K562 (cell line): ENCODE results near the gene SLC8A1. TPM values are rescaled to one million over a fixed set of nuclear protein-coding genes. Genes with fewer than 3 reads are reported as not detected.

Experiments
- ATAC-seq: fragments of 200-7000 bp; cut with Tn5 transposase; 3 replicates; pipeline ENCODE4 v1.9.1; 2020; ENCODE audit warnings: moderate library complexity
- BruUV-seq: library from RNA; stranded (reverse); fragments of 400-500 nt; replicated peaks from 2 replicates; lab custom pipeline; 2021; lab: Mats Ljungman, UMichigan
- CTCF ChIA-PET: fragments of 300-600 bp; formaldehyde crosslinking; extraction: SDS; loops from one replicate; lab custom pipeline; 2021; ENCODE audit warnings: low intra/inter-chr PET ratio; lab: Yijun Ruan, JAX
- POLR2A ChIA-PET: fragments of 300-600, 350-650 bp; sonication (Branson Sonifier 250); formaldehyde crosslinking; extraction: SDS; loops from one replicate; lab custom pipeline; 2021; ENCODE audit warnings: antibody characterized with exemption, inconsistent platforms; lab: Yijun Ruan, JAX
- DNase-seq, 4 experiments: peaks; one replicate each; pipeline versions ENCODE4 v3.0.0 to v3.0.0-alpha.2; 2011 to 2018; ENCODE audit warnings: low spot score in 3 of 4, mixed read lengths in 3 of 4; ENCODE audit errors: extremely low read depth in 1 of 4
- FAIRE-seq: peaks from 2 replicates; lab custom pipeline; 2011; peaks lifted over from hg19 to GRCh38; lab: Jason Lieb, UNC
- H2AFZ ChIP-seq: 2 replicates; pipeline ENCODE4 v1.6.0; 2011; ENCODE audit warnings: low read depth, low read length, control low read depth, inconsistent platforms
- H3K27ac ChIP-seq: fragments of 200-600 bp; 3 replicates; pipeline ENCODE4 v1.8.0; 2011; ENCODE audit warnings: low read depth, mild to moderate bottlenecking, control low read depth, inconsistent platforms, low read length, moderate library complexity, mixed read lengths; ENCODE audit errors: extremely low read depth
- H3K27me3 ChIP-seq, 2 experiments: fragments of 300-600 bp in 1 of 2; 2 replicates in 1 of 2; 3 replicates in 1 of 2; pipeline versions ENCODE4 v1.6.0 to v1.8.0; 2011; ENCODE audit warnings: inconsistent platforms in 2 of 2, low read length in 2 of 2, mild to moderate bottlenecking in 1 of 2, mixed read lengths in 1 of 2, moderate library complexity in 1 of 2; ENCODE audit not compliant: control insufficient read depth in 2 of 2, insufficient read depth in 2 of 2
- H3K36me3 ChIP-seq: fragments of 300-600 bp; 3 replicates; pipeline ENCODE4 v1.8.0; 2011; ENCODE audit warnings: mild to moderate bottlenecking, low read length, inconsistent platforms; ENCODE audit not compliant: control insufficient read depth, insufficient read depth
- H3K4me1 ChIP-seq, 2 experiments: fragments of 200-600 bp in 1 of 2; replicated peaks in 1 of 2; 2 replicates in 1 of 2; 3 replicates in 1 of 2; pipeline versions ENCODE4 v1.5.1 to v1.8.0; 2011; ENCODE audit warnings: inconsistent platforms in 2 of 2, low read length in 2 of 2, mild to moderate bottlenecking in 1 of 2, mixed read lengths in 1 of 2, moderate library complexity in 1 of 2; ENCODE audit not compliant: control insufficient read depth in 2 of 2, insufficient read depth in 2 of 2
- H3K4me2 ChIP-seq: 2 replicates; pipeline ENCODE4 v1.6.1; 2011; ENCODE audit warnings: low read length, control low read depth, inconsistent platforms, mixed read lengths; ENCODE audit not compliant: insufficient read depth
- H3K4me3 ChIP-seq: fragments of 200-600 bp; sonication (generic), shearing (Covaris generic); 2 replicates; pipeline ENCODE4 v1.5.1; 2016; ENCODE audit warnings: control low read depth, inconsistent platforms
- H3K79me2 ChIP-seq: fragments of 200-600 bp; 3 replicates; pipeline ENCODE4 v1.8.0; 2011; ENCODE audit warnings: low read length, inconsistent platforms; ENCODE audit not compliant: control insufficient read depth, insufficient read depth
- H3K9ac ChIP-seq, 2 experiments: 2 replicates each; pipeline versions ENCODE4 v1.6.0 to v1.6.1; 2011; ENCODE audit warnings: low read depth in 2 of 2, low read length in 2 of 2, control low read depth in 1 of 2, inconsistent platforms in 1 of 2, mild to moderate bottlenecking in 1 of 2, mixed read lengths in 1 of 2; ENCODE audit not compliant: insufficient read depth in 1 of 2
- H3K9me1 ChIP-seq: one replicate; pipeline ENCODE4 v1.6.0; 2011; ENCODE audit warnings: inconsistent platforms, mild to moderate bottlenecking, low read length, moderate library complexity; ENCODE audit not compliant: control insufficient read depth, insufficient read depth
- H3K9me3 ChIP-seq: replicated peaks from 2 replicates; pipeline ENCODE4 v1.5.1; 2011; ENCODE audit warnings: low read depth, low read length, inconsistent platforms; ENCODE audit not compliant: control insufficient read depth, insufficient read depth
- H4K20me1 ChIP-seq: replicated peaks from 2 replicates; pipeline ENCODE4 v1.6.1; 2011; ENCODE audit warnings: low read length, inconsistent platforms, mixed read lengths; ENCODE audit not compliant: control insufficient read depth, insufficient read depth
- ARID3B ChIP-seq: fragments of 250-450 bp; sonication (Bioruptor Pico); IDR thresholded peaks from 2 replicates; pipeline ENCODE4 v1.4.0; 2020; ENCODE audit warnings: borderline replicate concordance
- DLX4 ChIP-seq: fragments of 250-450 bp; sonication (Bioruptor Pico); IDR thresholded peaks from 2 replicates; pipeline ENCODE4 v1.6.1; 2021; ENCODE audit warnings: mild to moderate bottlenecking
- FIP1L1 ChIP-seq: fragments of 200-400 bp; formaldehyde crosslinking; IDR thresholded peaks from 2 replicates; pipeline ENCODE4 v1.6.1; 2018; ENCODE audit warnings: mild to moderate bottlenecking, low read depth, low read length; ENCODE audit not compliant: poor library complexity, severe bottlenecking
- NFATC3 ChIP-seq: fragments of 450-650 bp; IDR thresholded peaks from 2 replicates; pipeline ENCODE4 v1.6.1; 2017; ENCODE audit warnings: mild to moderate bottlenecking
- NFYB ChIP-seq: IDR thresholded peaks from 2 replicates; pipeline ENCODE4 v1.6.1; 2011; ENCODE audit warnings: mild to moderate bottlenecking, moderate library complexity; ENCODE audit not compliant: insufficient read length; ENCODE audit errors: extremely low read depth
- TRIM24 ChIP-seq, 2 experiments: fragments of 450-650 bp; IDR thresholded peaks; 2 replicates each; pipeline ENCODE4 v1.6.1; 2016
- ZBTB7A ChIP-seq: IDR thresholded peaks from 2 replicates; pipeline ENCODE4 v1.6.1; 2011; ENCODE audit warnings: low read depth, mild to moderate bottlenecking, low read length, moderate library complexity, borderline replicate concordance; ENCODE audit not compliant: control insufficient read depth
- ZNF436 ChIP-seq: fragments of 250-450, 450-650 bp; sonication (Bioruptor Pico); formaldehyde crosslinking; IDR thresholded peaks from 2 replicates; pipeline ENCODE4 v1.7.0; 2020; ENCODE audit warnings: mild to moderate bottlenecking
- ZNF584 ChIP-seq: fragments of 200-800 bp; sonication (Bioruptor generic); IDR thresholded peaks from 2 replicates; pipeline ENCODE4 v1.6.1; 2016; ENCODE audit warnings: low read depth, mild to moderate bottlenecking, missing genetic modification characterization, missing compliant biosample characterization
- ZNF77 ChIP-seq: fragments of 250-450 bp; sonication (Bioruptor Pico); IDR thresholded peaks from 2 replicates; pipeline ENCODE4 v1.5.0; 2020
- ZNF785 ChIP-seq: fragments of 250-450 bp; sonication (Bioruptor Pico); IDR thresholded peaks from 2 replicates; pipeline ENCODE4 v1.4.0; 2020; ENCODE audit warnings: mild to moderate bottlenecking
- WGBS: fragments of 100-300 bp; shearing (Covaris generic); methylation state at CpG from one replicate; pipeline ENCODE4 v1.1.6; 2016; ENCODE audit warnings: low coverage, mixed read lengths; ENCODE audit not compliant: insufficient coverage; ENCODE audit errors: missing lambda C conversion rate; 5-methylcytosine and 5-hydroxymethylcytosine counted together
- in situ Hi-C: fragments of 300-500 bp; cut with MboI; formaldehyde crosslinking; loops from 4 replicates; pipeline ENCODE4 v1.15.0; 2018; ENCODE audit warnings: inconsistent platforms, mixed read lengths
- intact Hi-C: fragments of 100-400 bp; cut with micrococcal nuclease; formaldehyde crosslinking; loops from 2 replicates; pipeline ENCODE4 v1.14.2; 2022
- polyA plus RNA-seq, 8 experiments: library from polyadenylated mRNA; depleted of rRNA in 4 of 8; stranded (reverse) in 5 of 8; unstranded in 3 of 8; fragments of >200 nt; fragmentation: Nextera tagmentation in 2 of 8; fragmentation: Illumina TruSeq in 1 of 8; extraction: Ambion mirVana in 2 of 8; extraction: Trizol in 1 of 8; gene quantifications; 2 replicates each; pipeline versions ENCODE4 v1.2.1 to v1.2.3, GENCODE V29; 2011 to 2014; ENCODE audit warnings: inconsistent platforms in 1 of 8, missing spikeins in 1 of 8
- total RNA-seq, 7 experiments: library from RNA; depleted of rRNA in 6 of 7; stranded (reverse); fragments of >200 nt in 6 of 7; fragmentation: Illumina TruSeq in 2 of 7; extraction: Trizol in 2 of 7; gene quantifications; 2 replicates each; pipeline versions ENCODE4 v1.2.1 to v1.2.3, GENCODE V29; 2011 to 2021; ENCODE audit warnings: low replicate concordance in 1 of 7
- TF ChIP-seq, protein P1 (sequence below): fragments of 450-650 bp; IDR thresholded peaks from 2 replicates; pipeline ENCODE4 v1.6.1; 2018; ENCODE audit not compliant: partially characterized antibody

The SLC8A1 gene
- total and polyA plus RNA-seq, 9 of the 15 experiments (the other 6 are each of a cell fraction or from before 2014, with no cell fraction given) = not detected

- H2AFZ ChIP-seq = no peak overlapping the region
- ATAC-seq (no peak), DNase-seq (no peak), FAIRE-seq (no peak)
- H3K36me3 ChIP-seq = no peaks in the 10 kb centered on the region
- intact Hi-C loops = no loop called here
- no TSS peak for BruUV-seq
- no peaks in the 10 kb centered on the region for H3K4me1 ChIP-seq
- no peak for TF ChIP-seq ZBTB7A
- no peak for TF ChIP-seq ARID3B (CRISPR knock-in tag)
- TF ChIP-seq NFATC3 = no peak
- no peak for TF ChIP-seq ZNF785
- no peak overlapping the region for H3K27ac ChIP-seq
- H3K27me3 ChIP-seq = no peaks in the 10 kb centered on the region
- no peak overlapping the region for H3K4me2 ChIP-seq
- POLR2A ChIA-PET = no interaction called here
- H3K79me2 ChIP-seq = no peaks in the 10 kb centered on the region
- no peaks in the 10 kb centered on the region for H4K20me1 ChIP-seq
- H3K9me3 ChIP-seq = no peaks in the 10 kb centered on the region
- 1% methylated on average over 5 of the region's 5 CpGs for WGBS
- no peak overlapping the region for H3K9ac ChIP-seq
- in situ Hi-C loops = no loop called here
- CTCF ChIA-PET = no interaction called here
- no peak overlapping the region for H3K4me3 ChIP-seq
- no peaks in the 10 kb centered on the region for H3K9me1 ChIP-seq
Measured at GRCh38 chr2:40105593-40105992, 346.3 kb downstream of the SLC8A1 start.

DNA sequence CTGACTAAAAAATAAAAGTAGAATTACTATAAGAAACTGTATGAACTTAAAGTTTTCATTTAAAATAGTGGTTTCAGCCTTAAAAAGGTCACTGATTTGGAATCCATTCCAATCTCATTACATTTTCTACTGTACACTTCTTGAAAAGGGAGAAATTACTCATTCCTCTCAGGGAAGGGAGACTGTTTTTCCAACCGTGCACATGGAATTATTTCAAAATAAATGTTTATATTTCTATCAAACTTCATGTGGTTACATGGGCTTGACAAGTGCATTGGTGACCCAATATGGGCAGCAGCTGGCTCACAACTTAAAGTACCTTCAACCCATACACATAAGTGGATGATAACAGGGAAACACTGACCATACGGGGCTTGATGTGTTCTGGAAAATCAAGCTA lies 348.3 kb downstream of the SLC8A1 start:
- 0% methylated on average over 2 of the region's 2 CpGs for WGBS
- no peak overlapping the region for H3K4me2 ChIP-seq
- no peaks in the 10 kb centered on the region for H3K4me1 ChIP-seq
- H3K79me2 ChIP-seq = no peaks in the 10 kb centered on the region
- no peaks in the 10 kb centered on the region for H3K9me3 ChIP-seq
- POLR2A ChIA-PET = no interaction called here
- H3K36me3 ChIP-seq = no peaks in the 10 kb centered on the region
- ATAC-seq = no peak
- H3K27me3 ChIP-seq = no peaks in the 10 kb centered on the region
- H2AFZ ChIP-seq = no peak overlapping the region
- no peak for DNase-seq
- in situ Hi-C loops (no loop called here), intact Hi-C loops (no loop called here)
- CTCF ChIA-PET = no interaction called here
- TF ChIP-seq, protein P1, sequence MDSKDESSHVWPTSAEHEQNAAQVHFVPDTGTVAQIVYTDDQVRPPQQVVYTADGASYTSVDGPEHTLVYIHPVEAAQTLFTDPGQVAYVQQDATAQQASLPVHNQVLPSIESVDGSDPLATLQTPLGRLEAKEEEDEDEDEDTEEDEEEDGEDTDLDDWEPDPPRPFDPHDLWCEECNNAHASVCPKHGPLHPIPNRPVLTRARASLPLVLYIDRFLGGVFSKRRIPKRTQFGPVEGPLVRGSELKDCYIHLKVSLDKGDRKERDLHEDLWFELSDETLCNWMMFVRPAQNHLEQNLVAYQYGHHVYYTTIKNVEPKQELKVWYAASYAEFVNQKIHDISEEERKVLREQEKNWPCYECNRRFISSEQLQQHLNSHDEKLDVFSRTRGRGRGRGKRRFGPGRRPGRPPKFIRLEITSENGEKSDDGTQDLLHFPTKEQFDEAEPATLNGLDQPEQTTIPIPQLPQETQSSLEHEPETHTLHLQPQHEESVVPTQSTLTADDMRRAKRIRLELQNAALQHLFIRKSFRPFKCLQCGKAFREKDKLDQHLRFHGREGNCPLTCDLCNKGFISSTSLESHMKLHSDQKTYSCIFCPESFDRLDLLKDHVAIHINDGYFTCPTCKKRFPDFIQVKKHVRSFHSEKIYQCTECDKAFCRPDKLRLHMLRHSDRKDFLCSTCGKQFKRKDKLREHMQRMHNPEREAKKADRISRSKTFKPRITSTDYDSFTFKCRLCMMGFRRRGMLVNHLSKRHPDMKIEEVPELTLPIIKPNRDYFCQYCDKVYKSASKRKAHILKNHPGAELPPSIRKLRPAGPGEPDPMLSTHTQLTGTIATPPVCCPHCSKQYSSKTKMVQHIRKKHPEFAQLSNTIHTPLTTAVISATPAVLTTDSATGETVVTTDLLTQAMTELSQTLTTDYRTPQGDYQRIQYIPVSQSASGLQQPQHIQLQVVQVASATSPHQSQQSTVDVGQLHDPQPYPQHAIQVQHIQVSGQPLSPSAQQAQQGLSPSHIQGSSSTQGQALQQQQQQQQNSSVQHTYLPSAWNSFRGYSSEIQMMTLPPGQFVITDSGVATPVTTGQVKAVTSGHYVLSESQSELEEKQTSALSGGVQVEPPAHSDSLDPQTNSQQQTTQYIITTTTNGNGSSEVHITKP = no peak
- no peak for TF ChIP-seq FIP1L1
- TF ChIP-seq ZNF584 = no peak
- no peak for TF ChIP-seq DLX4 (CRISPR knock-in tag)
- no peak for TF ChIP-seq ZNF77 (CRISPR knock-in tag)
- TF ChIP-seq TRIM24 (IDR thresholded peaks at IDR 0.05) = no peak
- no peak for TF ChIP-seq NFYB
- no peak for TF ChIP-seq ZNF436 (CRISPR knock-in tag)
- H3K9ac ChIP-seq = no peak overlapping the region
- H3K9me1 ChIP-seq = no peaks in the 10 kb centered on the region
- BruUV-seq = no TSS peak
- no peaks in the 10 kb centered on the region for H4K20me1 ChIP-seq
- no peak overlapping the region for H3K4me3 ChIP-seq
- no peak overlapping the region for H3K27ac ChIP-seq
- FAIRE-seq = no peak
